Mesenchymal stem cell (in vitro differentiated cells and primary cell): ENCODE measurements around the gene HRH1.

Experiments
- DNase-seq: peaks from one replicate; pipeline ENCODE4 v3.0.0-alpha.2; 2013
- H2AFZ ChIP-seq: one replicate; pipeline ENCODE4 v1.6.1; 2013; ENCODE audit warnings: low read depth, mild to moderate bottlenecking, control low read depth, inconsistent platforms, low read length, moderate library complexity
- H2AK5ac ChIP-seq: 2 replicates; pipeline ENCODE4 v1.6.1; 2013; ENCODE audit warnings: low read length, moderate library complexity, mild to moderate bottlenecking, inconsistent platforms; ENCODE audit not compliant: severe bottlenecking
- H2BK120ac ChIP-seq: one replicate; pipeline ENCODE4 v1.6.1; 2013; ENCODE audit warnings: low read depth, mild to moderate bottlenecking, inconsistent platforms, low read length, moderate library complexity
- H2BK12ac ChIP-seq, 2 experiments: one replicate each; pipeline ENCODE4 v1.6.1; 2013; ENCODE audit warnings: inconsistent platforms in 2 of 2, low read length in 2 of 2, mild to moderate bottlenecking in 2 of 2, moderate library complexity in 2 of 2, control low read depth in 1 of 2
- H2BK15ac ChIP-seq: one replicate; pipeline ENCODE4 v1.6.1; 2013; ENCODE audit warnings: mild to moderate bottlenecking, low read depth, inconsistent platforms; ENCODE audit not compliant: poor library complexity, severe bottlenecking
- H2BK5ac ChIP-seq: 2 replicates; pipeline ENCODE4 v1.6.1; 2013; ENCODE audit warnings: low read depth, mild to moderate bottlenecking, low read length, control low read depth, inconsistent platforms; ENCODE audit not compliant: poor library complexity, severe bottlenecking
- H3K14ac ChIP-seq, 2 experiments: one replicate each; pipeline ENCODE4 v1.6.1; 2013; ENCODE audit warnings: inconsistent platforms in 2 of 2, low read length in 2 of 2, control low read depth in 1 of 2, mild to moderate bottlenecking in 1 of 2, moderate library complexity in 1 of 2
- H3K18ac ChIP-seq, 2 experiments: one replicate each; pipeline ENCODE4 v1.6.1; 2013; ENCODE audit warnings: inconsistent platforms in 2 of 2, low read length in 2 of 2, control low read depth in 1 of 2, low read depth in 1 of 2, mild to moderate bottlenecking in 1 of 2
- H3K23ac ChIP-seq, 2 experiments: one replicate each; pipeline ENCODE4 v1.6.1; 2013; ENCODE audit warnings: inconsistent platforms in 2 of 2, low read length in 2 of 2, mild to moderate bottlenecking in 2 of 2, moderate library complexity in 2 of 2, control low read depth in 1 of 2
- H3K27ac ChIP-seq: 2 replicates; pipeline ENCODE4 v1.5.1; 2013; ENCODE audit warnings: mild to moderate bottlenecking, moderate library complexity, low read length, control low read depth, inconsistent platforms; ENCODE audit not compliant: poor library complexity, severe bottlenecking
- H3K27me3 ChIP-seq, 2 experiments: 2 replicates each; pipeline versions ENCODE4 v1.6.1 to v1.7.0; 2013; ENCODE audit warnings: low read length in 2 of 2, mild to moderate bottlenecking in 2 of 2, moderate library complexity in 2 of 2, control low read depth in 1 of 2, inconsistent platforms in 1 of 2; ENCODE audit not compliant: control insufficient read depth in 1 of 2, insufficient read depth in 1 of 2
- H3K36me3 ChIP-seq, 2 experiments: 2 replicates each; pipeline versions ENCODE4 v1.6.1 to v1.7.0; 2013; ENCODE audit warnings: low read length in 2 of 2, control low read depth in 1 of 2, inconsistent platforms in 1 of 2, low read depth in 1 of 2, mild to moderate bottlenecking in 1 of 2; ENCODE audit not compliant: insufficient read depth in 2 of 2, control insufficient read depth in 1 of 2
- H3K4ac ChIP-seq, 2 experiments: one replicate each; pipeline ENCODE4 v1.6.1; 2013; ENCODE audit warnings: inconsistent platforms in 2 of 2, low read length in 2 of 2, mild to moderate bottlenecking in 2 of 2, moderate library complexity in 2 of 2, control low read depth in 1 of 2, low read depth in 1 of 2
- H3K4me1 ChIP-seq: 2 replicates; pipeline ENCODE4 v1.6.1; 2013; ENCODE audit warnings: low read depth, low read length, control low read depth; ENCODE audit not compliant: control insufficient read depth, insufficient read depth
- H3K4me2 ChIP-seq: 2 replicates; pipeline ENCODE4 v1.6.1; 2013; ENCODE audit warnings: low read length, mild to moderate bottlenecking, inconsistent platforms; ENCODE audit not compliant: poor library complexity, severe bottlenecking
- H3K4me3 ChIP-seq, 2 experiments: 2 replicates each; pipeline versions ENCODE4 v1.5.1 to v1.7.0; 2013; ENCODE audit warnings: low read length in 2 of 2, mild to moderate bottlenecking in 2 of 2, control low read depth in 1 of 2, low read depth in 1 of 2; ENCODE audit not compliant: insufficient read depth in 1 of 2
- H3K79me1 ChIP-seq: replicated peaks from 2 replicates; pipeline ENCODE4 v1.6.1; 2013; ENCODE audit warnings: mild to moderate bottlenecking, control low read depth, low read length, inconsistent platforms; ENCODE audit not compliant: poor library complexity, severe bottlenecking
- H3K9ac ChIP-seq: 2 replicates; pipeline ENCODE4 v1.7.0; 2013; ENCODE audit warnings: mild to moderate bottlenecking, low read length, moderate library complexity
- H3K9me3 ChIP-seq: 2 replicates; pipeline ENCODE4 v1.7.0; 2013; ENCODE audit warnings: mild to moderate bottlenecking, low read length; ENCODE audit not compliant: control insufficient read depth
- H4K8ac ChIP-seq: one replicate; pipeline ENCODE4 v1.6.1; 2013; ENCODE audit warnings: inconsistent platforms, mild to moderate bottlenecking, low read length, moderate library complexity
- H4K91ac ChIP-seq: one replicate; pipeline ENCODE4 v1.6.1; 2013; ENCODE audit warnings: mild to moderate bottlenecking, low read length, inconsistent platforms
- WGBS: methylation state at CpG from one replicate; pipeline ENCODE4 v1.1.7; 2013; ENCODE audit warnings: mixed read lengths; 5-methylcytosine and 5-hydroxymethylcytosine counted together

The HRH1 gene

GRCh38 chr3:11245276-11245675, 91.0 kb downstream of the HRH1 start:
- Histone ChIP-seq H2BK12ac (no peak overlapping the region), H2AFZ (no peak overlapping the region), H3K18ac (no peak overlapping the region), H3K4ac (no peak overlapping the region), H2BK120ac (no peak overlapping the region), H3K14ac (no peak overlapping the region), H3K4me2 (no peak overlapping the region), H3K23ac (no peak overlapping the region), H3K27me3 (no peaks in the 10 kb centered on the region), H3K27ac (no peak overlapping the region), H2BK15ac (no peak overlapping the region), H2BK5ac (no peak overlapping the region), H3K9ac (no peak overlapping the region), H2AK5ac (no peak overlapping the region), H3K36me3 (peaks cover 6 to 18% of the 10 kb centered on the region in 2 experiments), H3K4me3 (no peak overlapping the region), H3K9me3 (no peaks in the 10 kb centered on the region), H4K8ac (no peak overlapping the region), H4K91ac (no peak overlapping the region), H3K4me1 (peaks cover 6% of the 10 kb centered on the region), H3K79me1 (peaks cover 28% of the 10 kb centered on the region)
- 97% methylated on average over 8 of the region's 8 CpGs for WGBS
- DNase-seq: no peak

GRCh38 chr3:11245827-11246662, 91.8 kb downstream of the HRH1 start:
- no peak overlapping the region for H3K14ac ChIP-seq
- H2BK5ac ChIP-seq: no peak overlapping the region
- H2AFZ ChIP-seq: no peak overlapping the region
- H3K9me3 ChIP-seq: no peaks in the 10 kb centered on the region
- H2BK120ac ChIP-seq: no peak overlapping the region
- H3K27me3 ChIP-seq: no peaks in the 10 kb centered on the region
- no peak overlapping the region for H2BK15ac ChIP-seq
- no peak overlapping the region for H3K4ac ChIP-seq
- no peak overlapping the region for H4K91ac ChIP-seq
- peaks cover 6 to 18% of the 10 kb centered on the region in 2 experiments for H3K36me3 ChIP-seq
- no peak overlapping the region for H2BK12ac ChIP-seq
- DNase-seq: no peak
- H3K27ac ChIP-seq: no peak overlapping the region
- H3K23ac ChIP-seq: no peak overlapping the region
- no peak overlapping the region for H3K4me3 ChIP-seq
- H3K4me2 ChIP-seq: no peak overlapping the region
- no peak overlapping the region for H2AK5ac ChIP-seq
- no peak overlapping the region for H3K18ac ChIP-seq
- no peak overlapping the region for H4K8ac ChIP-seq
- peaks cover 6% of the 10 kb centered on the region for H3K4me1 ChIP-seq
- WGBS: 90% methylated on average over 6 of the region's 6 CpGs
- H3K9ac ChIP-seq: no peak overlapping the region
- peaks cover 28% of the 10 kb centered on the region for H3K79me1 ChIP-seq

GRCh38 chr3:11246663-11246970, 92.3 kb downstream of the HRH1 start:
- no peak overlapping the region for H3K9ac ChIP-seq
- DNase-seq: no peak
- peaks cover 27% of the 10 kb centered on the region for H3K79me1 ChIP-seq
- no peak overlapping the region for H2BK120ac ChIP-seq
- H2BK12ac ChIP-seq: no peak overlapping the region
- H2AK5ac ChIP-seq: no peak overlapping the region
- H3K9me3 ChIP-seq: no peaks in the 10 kb centered on the region
- no peak overlapping the region for H3K27ac ChIP-seq
- no peak overlapping the region for H3K23ac ChIP-seq
- peaks cover 6% of the 10 kb centered on the region for H3K4me1 ChIP-seq
- H3K36me3 ChIP-seq: peaks cover 4 to 18% of the 10 kb centered on the region in 2 experiments
- H3K4me3 ChIP-seq: no peak overlapping the region
- no peak overlapping the region for H2AFZ ChIP-seq
- H3K4me2 ChIP-seq: no peak overlapping the region
- H3K27me3 ChIP-seq: no peaks in the 10 kb centered on the region
- H3K18ac ChIP-seq: no peak overlapping the region
- no peak overlapping the region for H3K14ac ChIP-seq
- no peak overlapping the region for H4K91ac ChIP-seq
- no peak overlapping the region for H3K4ac ChIP-seq
- no peak overlapping the region for H2BK15ac ChIP-seq
- H4K8ac ChIP-seq: no peak overlapping the region
- 25% methylated on average over 1 of the region's 2 CpGs for WGBS
- H2BK5ac ChIP-seq: no peak overlapping the region

- Histone ChIP-seq H3K27ac (no peak overlapping the region), H3K36me3 (peaks cover 4 to 18% of the 10 kb centered on the region in 2 experiments), H3K4me1 (peaks cover 6% of the 10 kb centered on the region), H3K4me3 (no peak overlapping the region), H3K27me3 (no peaks in the 10 kb centered on the region), H4K91ac (no peak overlapping the region), H2BK12ac (no peak overlapping the region), H3K14ac (no peak overlapping the region), H2AFZ (no peak overlapping the region), H3K9ac (no peak overlapping the region), H2BK5ac (no peak overlapping the region), H3K4me2 (no peak overlapping the region), H3K18ac (no peak overlapping the region), H2BK15ac (no peak overlapping the region), H3K23ac (no peak overlapping the region), H4K8ac (no peak overlapping the region), H2BK120ac (no peak overlapping the region), H2AK5ac (no peak overlapping the region), H3K9me3 (no peaks in the 10 kb centered on the region), H3K79me1 (peaks cover 28% of the 10 kb centered on the region), H3K4ac (no peak overlapping the region)
- no peak for DNase-seq
- WGBS: 95% methylated on average over 4 of the region's 8 CpGs
Measured at GRCh38 chr3:11247362-11247761, 93.1 kb downstream of the HRH1 start.
